Keratinocyte (primary cell): ENCODE measurements around the gene SH3D19.

ENCODE experiments used
- EZH2 ChIP-seq: IDR thresholded peaks from one replicate; pipeline ENCODE4 v1.6.1; 2012; ENCODE audit warnings: inconsistent platforms, mild to moderate bottlenecking, low read length, moderate library complexity
- TF ChIP-seq, protein P1 (sequence below), 3 experiments: IDR thresholded peaks in 1 of 3; conservative IDR thresholded peaks in 1 of 3; optimal IDR thresholded peaks in 1 of 3; 2 replicates in 2 of 3; 3 replicates in 1 of 3; pipeline versions ENCODE3 to v1.5.1; 2011; ENCODE audit warnings: low read length in 3 of 3, mild to moderate bottlenecking in 3 of 3, moderate library complexity in 2 of 3, control low read depth in 1 of 3, inconsistent platforms in 1 of 3; ENCODE audit not compliant: insufficient read depth in 2 of 3; ENCODE audit errors: extremely low read depth in 1 of 3

DNA sequence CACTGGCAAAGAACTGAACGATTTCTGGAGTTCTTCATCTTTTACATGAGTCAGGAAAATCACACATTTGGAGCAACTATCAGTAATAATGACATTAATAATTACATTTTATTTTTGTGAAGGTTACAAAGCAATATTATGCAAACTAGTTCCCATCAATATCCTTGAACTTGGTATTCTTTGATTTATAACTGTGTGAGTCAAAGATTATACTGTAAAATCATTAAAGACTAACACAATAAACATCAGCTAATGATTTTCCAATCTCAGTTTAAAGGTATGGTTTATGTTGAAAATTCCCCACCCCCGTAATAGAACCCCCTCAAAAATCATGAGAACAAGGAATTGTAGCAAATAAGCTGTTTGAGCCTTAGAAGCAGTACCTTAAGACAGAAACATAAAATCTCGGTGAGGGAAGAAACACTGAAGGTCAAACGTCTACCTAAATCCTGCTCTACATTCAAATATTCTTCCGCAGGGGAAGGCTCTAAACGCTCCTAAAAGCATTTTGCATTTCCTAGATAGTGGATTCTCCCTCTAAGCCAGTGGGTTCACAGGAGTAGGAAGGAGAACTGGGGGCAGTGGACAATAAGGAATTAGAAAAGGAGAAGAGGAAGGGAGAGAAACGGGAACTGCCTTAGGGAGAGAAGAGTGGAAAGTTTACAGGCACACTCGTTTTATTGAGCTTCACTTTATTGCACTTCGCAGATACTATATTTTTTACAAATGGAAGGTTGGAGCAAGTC, 22.3 kb upstream of the SH3D19 start:
- TF ChIP-seq, protein P1, sequence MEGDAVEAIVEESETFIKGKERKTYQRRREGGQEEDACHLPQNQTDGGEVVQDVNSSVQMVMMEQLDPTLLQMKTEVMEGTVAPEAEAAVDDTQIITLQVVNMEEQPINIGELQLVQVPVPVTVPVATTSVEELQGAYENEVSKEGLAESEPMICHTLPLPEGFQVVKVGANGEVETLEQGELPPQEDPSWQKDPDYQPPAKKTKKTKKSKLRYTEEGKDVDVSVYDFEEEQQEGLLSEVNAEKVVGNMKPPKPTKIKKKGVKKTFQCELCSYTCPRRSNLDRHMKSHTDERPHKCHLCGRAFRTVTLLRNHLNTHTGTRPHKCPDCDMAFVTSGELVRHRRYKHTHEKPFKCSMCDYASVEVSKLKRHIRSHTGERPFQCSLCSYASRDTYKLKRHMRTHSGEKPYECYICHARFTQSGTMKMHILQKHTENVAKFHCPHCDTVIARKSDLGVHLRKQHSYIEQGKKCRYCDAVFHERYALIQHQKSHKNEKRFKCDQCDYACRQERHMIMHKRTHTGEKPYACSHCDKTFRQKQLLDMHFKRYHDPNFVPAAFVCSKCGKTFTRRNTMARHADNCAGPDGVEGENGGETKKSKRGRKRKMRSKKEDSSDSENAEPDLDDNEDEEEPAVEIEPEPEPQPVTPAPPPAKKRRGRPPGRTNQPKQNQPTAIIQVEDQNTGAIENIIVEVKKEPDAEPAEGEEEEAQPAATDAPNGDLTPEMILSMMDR (optimal IDR thresholded peaks at IDR 0.05 in 1 of 3, IDR thresholded peaks at IDR 0.05 in 1 of 3, conservative IDR thresholded peaks at IDR 0.05 in 1 of 3; ENCODE audit: extremely low read depth in 1 of 3, insufficient read depth in 2 of 3, low read length in 3 of 3) = no peak
- no peak for TF ChIP-seq EZH2
